NCI-H82 (cell line): ENCODE results near the gene PSMD9.
A peak's percentile ranks its signal among the peaks of the same experiment; 100 is the strongest.

Experiments
- DNase-seq: peaks from one replicate; lab custom pipeline; 2025; lab: John Stamatoyannopoulos, UW

Gene PSMD9

DNA sequence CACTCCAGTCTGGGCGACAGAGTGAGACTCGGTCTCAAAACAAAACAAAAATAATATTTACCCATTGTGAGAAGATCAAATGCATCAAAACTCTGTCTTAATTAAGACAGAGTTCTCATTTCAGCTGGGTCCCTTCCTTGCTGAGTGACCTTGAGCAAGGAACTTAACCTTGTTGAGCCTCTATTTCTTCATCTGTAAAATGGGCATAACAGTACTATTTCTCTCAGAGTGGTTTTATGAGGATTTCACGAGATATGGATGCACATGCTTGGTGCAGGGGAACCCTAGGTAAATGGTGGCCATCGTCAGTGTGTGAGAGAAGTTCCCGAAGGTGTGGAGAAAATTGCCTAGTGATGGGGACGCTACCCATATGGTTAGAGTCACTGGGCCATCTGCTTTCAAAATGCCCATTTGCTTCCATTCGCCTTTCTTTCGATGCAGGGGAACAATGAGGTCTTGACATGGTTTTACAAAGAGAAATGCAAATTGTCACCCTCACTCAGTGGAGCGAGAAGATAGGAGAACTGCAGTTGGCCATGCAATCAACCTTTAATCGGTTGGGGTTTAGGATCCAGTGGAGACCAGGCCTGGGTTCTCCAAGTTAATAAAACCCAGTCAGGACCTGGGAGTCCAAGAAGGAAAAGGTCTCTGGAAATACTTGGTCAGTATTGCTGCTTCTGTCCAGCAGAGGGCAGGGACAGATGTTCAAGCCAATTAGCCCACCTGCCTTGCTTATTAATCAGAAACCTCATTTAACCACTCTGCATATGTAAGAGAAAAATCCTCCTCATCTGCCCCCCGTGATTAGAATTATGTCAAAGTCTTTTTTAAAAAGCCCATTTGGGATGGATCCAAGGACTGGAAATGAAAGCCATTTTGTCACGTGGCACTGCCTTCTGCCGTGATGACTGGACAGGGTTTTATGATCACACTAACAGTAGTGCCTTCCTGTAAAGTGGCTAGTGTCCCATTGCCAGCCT, 67.0 kb downstream of the PSMD9 start:
- DNase-seq, result peak; percentile 73

DNA sequence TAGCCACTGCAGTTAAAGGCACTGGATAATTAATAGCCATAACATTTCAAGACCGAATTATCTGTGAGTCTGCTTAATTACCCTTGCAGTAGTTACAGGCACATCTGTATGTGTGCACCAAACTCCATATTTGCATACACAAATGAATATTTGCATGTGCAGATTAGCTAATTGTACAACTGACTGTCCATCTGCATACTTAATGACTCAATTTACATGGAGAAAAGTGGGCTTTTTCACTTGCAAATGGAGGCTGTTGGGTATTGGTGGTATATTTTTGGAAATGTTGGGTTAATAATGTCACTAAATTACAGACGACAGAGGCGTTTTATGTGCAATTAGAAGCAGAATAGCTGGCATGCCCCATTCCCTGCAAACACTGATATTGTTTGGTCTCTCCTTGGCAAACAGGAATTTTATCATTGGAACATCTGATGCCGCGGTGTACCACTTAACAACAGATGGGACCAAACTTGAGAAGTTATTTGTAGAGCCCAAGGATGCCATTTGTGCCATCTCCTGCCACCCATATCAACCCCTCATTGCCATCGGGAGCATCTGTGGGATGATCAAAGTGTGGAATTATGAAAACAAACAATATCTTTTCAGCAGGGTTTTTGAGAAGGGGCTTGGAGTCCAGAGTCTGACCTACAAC, 69.4 kb downstream of the PSMD9 start:
- no peak for DNase-seq

DNA sequence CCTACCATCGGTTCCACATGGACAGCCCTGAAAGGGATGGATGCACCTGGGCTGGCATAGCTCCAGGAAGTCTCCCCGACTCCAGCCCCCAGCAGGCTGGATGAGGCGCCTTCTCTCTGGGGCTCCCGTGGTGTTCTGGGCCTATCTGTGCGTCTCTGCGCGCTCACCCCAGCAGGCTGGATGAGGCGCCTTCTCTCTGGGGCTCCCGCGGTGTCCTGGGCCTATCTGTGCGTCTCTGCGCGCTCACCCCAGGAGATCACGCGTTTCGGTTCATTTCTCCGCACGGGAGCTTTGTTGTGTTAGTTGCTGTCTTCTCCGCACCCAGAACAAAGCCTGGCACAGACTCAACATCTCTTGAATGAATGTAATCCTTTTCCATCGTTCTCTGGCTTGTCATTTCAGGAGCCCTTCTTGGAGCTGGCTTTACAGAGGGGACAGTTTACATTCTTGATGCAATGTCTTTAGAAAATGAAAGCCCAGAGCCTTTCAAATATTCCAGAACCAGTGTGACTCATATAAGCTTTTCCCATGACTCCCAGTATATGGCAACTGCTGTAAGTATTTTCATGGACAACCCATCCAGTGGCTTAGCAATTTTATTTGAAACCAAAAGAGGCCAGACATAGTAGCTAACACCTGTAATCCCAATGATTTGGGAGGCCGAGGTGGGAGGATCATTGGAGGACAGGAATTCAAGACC, 70.1 kb downstream of the PSMD9 start:
- DNase-seq, result no peak

DNA sequence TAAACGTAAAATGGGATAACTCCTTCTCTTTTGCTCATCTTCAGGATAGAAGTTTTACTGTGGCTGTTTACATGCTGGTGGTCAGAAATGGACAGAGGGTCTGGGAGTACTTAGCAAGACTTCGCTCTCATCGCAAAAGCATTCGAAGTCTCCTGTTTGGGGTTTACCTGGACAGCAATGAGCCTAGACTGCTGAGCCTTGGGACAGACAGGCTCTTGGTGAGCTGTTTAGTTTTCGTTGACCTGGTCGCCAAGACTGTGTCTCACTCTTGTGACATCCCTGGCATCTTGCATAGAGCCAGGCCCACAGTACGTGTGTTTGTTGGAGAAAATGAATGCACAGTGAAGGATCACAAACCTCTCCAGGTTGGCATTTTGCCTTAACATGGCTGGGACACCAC, 72.0 kb downstream of the PSMD9 start:
- DNase-seq, result no peak

DNA sequence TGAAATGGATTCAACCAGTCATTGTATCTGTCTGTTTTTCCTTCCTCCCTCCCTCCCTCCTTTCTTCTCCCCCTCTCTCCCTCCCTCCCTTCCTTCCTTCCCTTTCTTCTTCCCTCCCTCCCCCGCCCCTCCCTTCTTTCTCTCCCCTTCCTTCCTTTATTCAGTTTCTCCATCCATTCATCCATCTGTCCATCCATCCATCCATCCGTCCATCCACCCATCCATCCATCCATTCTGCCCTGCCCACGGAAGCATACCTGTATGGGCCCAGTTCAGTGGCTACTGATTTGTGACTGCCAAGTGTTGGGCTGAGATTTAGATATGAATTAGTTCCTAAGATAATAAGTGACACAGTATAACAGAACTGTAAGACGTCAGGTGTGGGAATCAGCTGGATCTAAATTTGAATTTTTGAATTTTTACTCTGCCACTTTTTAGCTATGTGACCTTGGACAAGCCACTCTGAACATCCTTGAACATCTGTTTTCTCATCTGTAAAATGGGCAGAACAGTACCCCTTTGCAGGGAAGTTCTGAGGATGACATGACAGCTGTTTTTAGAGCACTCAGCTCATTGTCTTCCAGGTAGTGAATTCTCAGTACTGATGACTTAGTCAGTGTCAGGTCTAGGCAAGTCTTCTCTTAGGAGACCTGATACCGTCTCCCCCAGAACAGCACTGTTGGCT, 72.7 kb downstream of the PSMD9 start:
- no peak for DNase-seq

DNA sequence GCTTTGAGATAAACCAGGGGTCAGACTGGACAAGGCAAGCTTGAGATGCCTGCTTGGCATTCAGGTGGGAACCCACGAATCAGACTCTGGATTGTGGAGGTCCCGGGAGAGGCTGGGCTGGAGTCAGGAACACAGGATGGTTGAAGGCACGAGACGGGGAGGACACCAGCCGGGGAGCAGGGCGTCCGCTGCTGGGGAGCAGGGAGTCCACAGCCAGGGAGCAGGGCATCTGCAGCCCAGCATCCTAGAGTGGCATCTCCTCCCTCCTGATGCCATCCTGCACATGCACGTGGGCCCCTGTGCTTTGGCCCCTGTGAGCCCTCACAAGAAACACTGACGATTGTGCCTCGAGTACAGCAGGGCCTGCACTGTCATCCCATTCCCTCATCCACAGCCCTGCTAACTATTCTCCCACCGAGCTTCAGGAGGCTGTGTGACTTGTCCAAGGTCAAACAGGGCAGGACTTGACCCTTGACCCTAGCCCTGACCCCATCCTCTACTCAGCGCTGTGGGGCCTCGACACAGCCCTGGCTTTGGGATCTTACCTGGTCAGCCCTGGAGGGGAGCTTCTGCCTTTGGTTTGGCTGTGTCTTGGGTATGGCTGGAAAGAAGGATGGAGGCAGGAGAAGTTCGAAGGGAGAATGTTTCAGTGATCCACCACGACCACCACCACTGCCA, 74.9 kb downstream of the PSMD9 start:
- no peak for DNase-seq

DNA sequence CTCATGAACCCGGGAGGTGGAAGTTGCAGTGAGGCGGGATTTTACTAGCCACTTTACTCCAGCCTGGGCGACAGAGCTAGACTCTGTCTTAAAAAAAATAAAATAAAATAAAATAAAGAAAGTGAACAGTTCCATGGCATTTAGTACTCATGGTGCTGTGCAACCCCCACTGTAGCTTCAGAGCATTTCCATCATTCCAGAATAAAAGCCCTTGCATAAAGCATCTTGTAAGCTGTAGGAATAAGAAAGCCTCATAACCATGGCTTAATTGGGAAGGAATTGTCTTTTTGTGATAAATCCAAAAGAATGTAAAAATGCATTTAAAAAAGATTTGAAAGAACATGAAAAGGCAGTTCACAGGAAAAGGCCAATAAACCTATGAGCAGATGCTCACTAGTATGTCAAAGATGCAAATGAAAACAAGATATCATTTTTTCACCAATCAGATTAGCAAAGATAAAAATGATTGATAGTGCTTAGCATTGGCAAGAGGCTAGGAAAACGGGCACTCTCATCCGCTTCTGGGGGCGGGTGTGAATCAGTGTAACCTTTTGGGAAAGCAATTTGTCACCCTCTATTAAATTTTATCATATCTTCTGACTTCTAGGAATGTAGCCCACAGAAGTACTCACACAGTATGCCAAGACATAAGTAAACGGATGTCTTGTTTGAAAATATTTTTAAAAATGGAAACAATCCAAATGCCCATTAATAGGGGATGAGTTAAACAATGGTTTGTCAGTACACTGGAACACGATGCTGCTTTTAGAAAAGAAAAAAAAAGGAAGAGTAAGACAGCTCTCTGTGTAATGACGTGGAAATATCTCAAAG, 76.4 kb downstream of the PSMD9 start:
- DNase-seq, result peak; percentile 22

DNA sequence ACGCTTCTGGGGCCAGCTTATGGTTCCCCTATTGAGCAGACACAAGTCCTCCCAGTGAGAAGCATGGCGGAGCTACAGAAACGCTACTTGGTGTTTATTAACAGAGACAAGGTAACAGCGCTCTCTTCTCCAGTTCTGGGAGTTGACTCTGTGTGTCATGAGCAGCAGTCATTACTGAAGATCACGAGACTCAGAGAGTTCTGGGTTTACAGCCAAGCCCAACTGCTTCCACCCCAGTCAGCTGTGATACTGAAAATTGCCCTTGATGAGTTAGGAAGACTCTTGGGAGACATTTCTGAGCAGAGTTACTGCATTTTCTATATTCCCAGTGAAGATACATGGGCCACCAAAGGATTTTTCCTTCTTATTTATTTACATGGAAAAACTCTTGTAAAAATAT, 78.4 kb downstream of the PSMD9 start:
- DNase-seq, result no peak
